H9 (cell line): ENCODE data around the gene LIM2. TPM values are rescaled to one million over a fixed set of nuclear protein-coding genes. Genes with fewer than 3 reads are reported as not detected.

Experiments used
- DNase-seq: peaks from one replicate; pipeline ENCODE4 v3.0.0-alpha.2; 2017
- H2AFZ ChIP-seq: one replicate; pipeline ENCODE4 v1.6.1; 2013; ENCODE audit warnings: mild to moderate bottlenecking, low read length, control low read depth, moderate library complexity
- H2AK5ac ChIP-seq: 2 replicates; pipeline ENCODE4 v1.6.1; 2013; ENCODE audit warnings: low read length, control low read depth, mixed read lengths; ENCODE audit not compliant: insufficient read length
- H2BK120ac ChIP-seq: one replicate; pipeline ENCODE4 v1.6.1; 2013; ENCODE audit warnings: low read depth, mild to moderate bottlenecking, low read length, control low read depth, inconsistent platforms; ENCODE audit not compliant: poor library complexity, severe bottlenecking
- H2BK12ac ChIP-seq: 2 replicates; pipeline ENCODE4 v1.6.1; 2013; ENCODE audit warnings: low read length, control low read depth, mixed read lengths, low read depth; ENCODE audit not compliant: insufficient read length
- H2BK15ac ChIP-seq: 2 replicates; pipeline ENCODE4 v1.6.1; 2013; ENCODE audit warnings: low read depth, low read length, control low read depth
- H2BK20ac ChIP-seq: one replicate; pipeline ENCODE4 v1.6.1; 2013; ENCODE audit warnings: low read depth, mild to moderate bottlenecking, low read length, control low read depth, inconsistent platforms; ENCODE audit not compliant: poor library complexity, severe bottlenecking
- H2BK5ac ChIP-seq: 2 replicates; pipeline ENCODE4 v1.6.1; 2013; ENCODE audit warnings: low read length, control low read depth, mixed read lengths; ENCODE audit not compliant: insufficient read length
- H3K14ac ChIP-seq: 2 replicates; pipeline ENCODE4 v1.6.1; 2013; ENCODE audit warnings: low read length, control low read depth; ENCODE audit not compliant: insufficient read depth
- H3K18ac ChIP-seq: 2 replicates; pipeline ENCODE4 v1.6.1; 2013; ENCODE audit warnings: low read depth, mild to moderate bottlenecking, mixed read lengths, low read length, control low read depth; ENCODE audit not compliant: insufficient read length
- H3K23ac ChIP-seq: 2 replicates; pipeline ENCODE4 v1.6.1; 2013; ENCODE audit warnings: low read length, control low read depth, mixed read lengths, low read depth; ENCODE audit not compliant: insufficient read length
- H3K23me2 ChIP-seq: 2 replicates; pipeline ENCODE4 v1.6.1; 2013; ENCODE audit warnings: low read depth, mild to moderate bottlenecking, mixed read lengths, low read length, control low read depth; ENCODE audit not compliant: insufficient read length, poor library complexity, severe bottlenecking
- H3K27ac ChIP-seq: 2 replicates; pipeline ENCODE4 v1.5.1; 2013; ENCODE audit warnings: low read length, control low read depth, mixed read lengths, low read depth; ENCODE audit not compliant: insufficient read length
- H3K27me3 ChIP-seq: 2 replicates; pipeline ENCODE4 v1.6.1; 2013; ENCODE audit warnings: low read length, control low read depth, inconsistent platforms; ENCODE audit not compliant: insufficient read depth
- H3K4ac ChIP-seq: 2 replicates; pipeline ENCODE4 v1.6.1; 2013; ENCODE audit warnings: low read depth, mild to moderate bottlenecking, control low read depth, inconsistent platforms, low read length, moderate library complexity
- H3K4me1 ChIP-seq: 2 replicates; pipeline ENCODE4 v1.6.1; 2013; ENCODE audit warnings: low read length, control low read depth, inconsistent platforms; ENCODE audit not compliant: insufficient read depth
- H3K4me2 ChIP-seq: 2 replicates; pipeline ENCODE4 v1.6.1; 2013; ENCODE audit warnings: low read length, control low read depth, mixed read lengths; ENCODE audit not compliant: insufficient read length, insufficient read depth
- H3K56ac ChIP-seq: 2 replicates; pipeline ENCODE4 v1.6.1; 2013; ENCODE audit warnings: low read depth, mild to moderate bottlenecking, mixed read lengths, low read length, control low read depth; ENCODE audit not compliant: insufficient read length
- H3K79me1 ChIP-seq: 2 replicates; pipeline ENCODE4 v1.6.1; 2013; ENCODE audit warnings: low read depth, mild to moderate bottlenecking, moderate library complexity, low read length, control low read depth, inconsistent platforms; ENCODE audit not compliant: insufficient read depth, poor library complexity, severe bottlenecking
- H3K79me2 ChIP-seq: 2 replicates; pipeline ENCODE4 v1.6.1; 2013; ENCODE audit warnings: low read length, control low read depth, inconsistent platforms; ENCODE audit not compliant: insufficient read depth
- H3K9ac ChIP-seq: 2 replicates; pipeline ENCODE4 v1.6.1; 2013; ENCODE audit warnings: low read length, control low read depth, mixed read lengths; ENCODE audit not compliant: insufficient read length; ENCODE audit errors: extremely low read depth
- H3K9me3 ChIP-seq: one replicate; pipeline ENCODE4 v1.6.1; 2013; ENCODE audit warnings: low read depth, low read length, inconsistent platforms; ENCODE audit not compliant: control insufficient read depth
- H3T11ph ChIP-seq: one replicate; pipeline ENCODE4 v1.6.1; 2013; ENCODE audit warnings: mild to moderate bottlenecking, low read length, control low read depth, inconsistent platforms
- H4K20me1 ChIP-seq: one replicate; pipeline ENCODE4 v1.6.1; 2013; ENCODE audit not compliant: control insufficient read depth, insufficient read length, insufficient read depth
- H4K5ac ChIP-seq: 2 replicates; pipeline ENCODE4 v1.6.1; 2013; ENCODE audit warnings: low read depth, mild to moderate bottlenecking, mixed read lengths, low read length, control low read depth; ENCODE audit not compliant: insufficient read length
- H4K8ac ChIP-seq: replicated peaks from 2 replicates; pipeline ENCODE4 v1.6.1; 2013; ENCODE audit warnings: low read length, control low read depth, mixed read lengths, low read depth; ENCODE audit not compliant: insufficient read length
- H4K91ac ChIP-seq: 2 replicates; pipeline ENCODE4 v1.6.1; 2013; ENCODE audit warnings: low read depth, mild to moderate bottlenecking, moderate library complexity, mixed read lengths, low read length, control low read depth; ENCODE audit not compliant: insufficient read length
- H3K27ac Mint-ChIP-seq, 3 experiments: 2 replicates in 2 of 3; 3 replicates in 1 of 3; pipeline ENCODE4 v1.8.0; 2020 to 2021; ENCODE audit warnings: mixed read lengths in 3 of 3, mild to moderate bottlenecking in 1 of 3, moderate library complexity in 1 of 3
- H3K27me3 Mint-ChIP-seq: 2 replicates; pipeline ENCODE4 v1.8.0; 2021; ENCODE audit warnings: low read depth, mild to moderate bottlenecking, moderate library complexity, mixed read lengths
- H3K36me3 Mint-ChIP-seq, 3 experiments: 2 replicates in 2 of 3; 3 replicates in 1 of 3; pipeline ENCODE4 v1.8.0; 2020 to 2021; ENCODE audit warnings: low read depth in 3 of 3, mixed read lengths in 3 of 3; ENCODE audit not compliant: insufficient read depth in 1 of 3
- H3K4me1 Mint-ChIP-seq, 2 experiments: 2 replicates each; pipeline ENCODE4 v1.8.0; 2020; ENCODE audit warnings: mixed read lengths in 2 of 2
- H3K4me3 Mint-ChIP-seq, 2 experiments: 2 replicates in 1 of 2; 3 replicates in 1 of 2; pipeline ENCODE4 v1.8.0; 2020 to 2021; ENCODE audit warnings: mild to moderate bottlenecking in 2 of 2, mixed read lengths in 2 of 2, moderate library complexity in 1 of 2
- H3K9me3 Mint-ChIP-seq, 2 experiments: 2 replicates in 1 of 2; 3 replicates in 1 of 2; pipeline ENCODE4 v1.8.0; 2020; ENCODE audit warnings: mild to moderate bottlenecking in 2 of 2, mixed read lengths in 2 of 2, moderate library complexity in 1 of 2
- WGBS: extraction: QIAGEN DNeasy Blood & Tissue Kit; methylation state at CpG from one replicate; pipeline ENCODE4 v1.1.7; 2013; ENCODE audit warnings: missing lambda C conversion rate, low lambda C conversion rate, mixed read lengths; ENCODE audit not compliant: insufficient read length; ENCODE audit errors: extremely low coverage; 5-methylcytosine and 5-hydroxymethylcytosine counted together
- total RNA-seq: library from RNA; stranded (reverse); gene quantifications from 2 replicates; pipeline ENCODE4 v1.2.1, GENCODE V29; 2021
- TF ChIP-seq, protein P1 (sequence below): fragments of 200-600 bp; sonication (generic); conservative IDR thresholded peaks from 3 replicates; pipeline ENCODE4 v1.8.0; 2021; ENCODE audit warnings: antibody characterized with exemption, mild to moderate bottlenecking

Gene LIM2
- total RNA-seq, 1 experiment from 2014 or later: not detected

DNA sequence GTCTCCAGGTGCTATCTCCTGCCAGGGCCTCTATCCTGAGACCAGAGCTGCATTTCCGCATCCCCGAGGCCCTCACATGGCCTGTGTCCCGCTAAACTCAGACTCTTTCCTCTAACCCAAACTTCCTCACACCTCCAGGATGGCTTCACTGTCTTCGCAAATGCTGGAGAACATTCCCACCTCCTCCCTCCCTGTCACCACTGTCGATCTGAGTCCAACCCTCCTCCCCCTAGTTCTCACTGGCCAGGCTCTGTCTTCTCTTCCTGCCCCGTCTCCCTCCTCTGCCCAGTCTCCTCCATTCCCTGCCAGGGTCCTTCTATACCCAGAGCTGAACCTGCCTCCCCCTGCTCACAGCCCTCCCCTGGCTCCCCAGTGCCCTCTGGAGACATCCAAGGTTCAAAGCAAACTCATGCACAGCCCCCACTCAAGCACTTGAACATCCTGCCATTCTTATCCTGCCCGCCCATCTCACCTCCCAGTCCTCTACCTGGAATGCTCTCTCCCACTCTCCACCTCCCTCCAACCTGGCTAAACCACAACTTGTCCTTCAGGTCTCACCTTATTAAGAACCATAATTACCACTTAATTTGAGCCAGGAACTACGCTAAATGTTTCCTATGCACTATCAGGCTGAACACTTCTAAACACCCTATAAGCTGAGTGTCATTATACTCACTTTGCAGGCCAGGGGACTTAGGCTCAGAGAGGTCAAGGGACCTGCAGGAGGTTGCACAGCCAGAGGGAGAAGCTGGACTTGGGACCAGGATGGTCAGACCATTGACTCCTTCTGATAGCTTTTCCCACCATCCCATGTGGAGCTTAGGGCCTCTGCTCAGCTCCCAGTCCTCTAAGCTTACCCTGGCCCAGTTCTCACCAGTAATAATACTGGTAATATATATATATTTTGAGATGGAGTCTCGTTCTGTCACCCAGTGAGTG lies 44.9 kb downstream of the LIM2 start:
- no peak overlapping the region for H3K4me2 ChIP-seq
- no peaks in the 10 kb centered on the region for H4K20me1 ChIP-seq
- H3K4me1 Mint-ChIP-seq: peaks cover 23 to 29% of the 10 kb centered on the region in 2 experiments
- peaks cover 14% of the 10 kb centered on the region for H3K4me1 ChIP-seq
- H2BK120ac ChIP-seq: no peak overlapping the region
- H2BK20ac ChIP-seq: no peak overlapping the region
- no peak overlapping the region for H3K9ac ChIP-seq
- H3K56ac ChIP-seq: no peak overlapping the region
- no peak overlapping the region for H3T11ph ChIP-seq
- no peak overlapping the region for H2AK5ac ChIP-seq
- no peak overlapping the region for H4K8ac ChIP-seq
- H3K27me3 ChIP-seq: no peaks in the 10 kb centered on the region
- DNase-seq: no peak
- H4K91ac ChIP-seq: no peak overlapping the region
- no peaks in the 10 kb centered on the region for H3K79me1 ChIP-seq
- no peaks in the 10 kb centered on the region for H3K9me3 ChIP-seq
- H2BK15ac ChIP-seq: no peak overlapping the region
- no peak overlapping the region for H3K18ac ChIP-seq
- no peak overlapping the region for H2BK5ac ChIP-seq
- no peak overlapping the region for H3K14ac ChIP-seq
- peak overlapping the region in 1 of 2 experiments; percentile 21; a peak in 3 of 5 replicates for H3K4me3 Mint-ChIP-seq
- H4K5ac ChIP-seq: no peak overlapping the region
- peaks cover 6% of the 10 kb centered on the region for H3K23me2 ChIP-seq
- TF ChIP-seq, protein P1, sequence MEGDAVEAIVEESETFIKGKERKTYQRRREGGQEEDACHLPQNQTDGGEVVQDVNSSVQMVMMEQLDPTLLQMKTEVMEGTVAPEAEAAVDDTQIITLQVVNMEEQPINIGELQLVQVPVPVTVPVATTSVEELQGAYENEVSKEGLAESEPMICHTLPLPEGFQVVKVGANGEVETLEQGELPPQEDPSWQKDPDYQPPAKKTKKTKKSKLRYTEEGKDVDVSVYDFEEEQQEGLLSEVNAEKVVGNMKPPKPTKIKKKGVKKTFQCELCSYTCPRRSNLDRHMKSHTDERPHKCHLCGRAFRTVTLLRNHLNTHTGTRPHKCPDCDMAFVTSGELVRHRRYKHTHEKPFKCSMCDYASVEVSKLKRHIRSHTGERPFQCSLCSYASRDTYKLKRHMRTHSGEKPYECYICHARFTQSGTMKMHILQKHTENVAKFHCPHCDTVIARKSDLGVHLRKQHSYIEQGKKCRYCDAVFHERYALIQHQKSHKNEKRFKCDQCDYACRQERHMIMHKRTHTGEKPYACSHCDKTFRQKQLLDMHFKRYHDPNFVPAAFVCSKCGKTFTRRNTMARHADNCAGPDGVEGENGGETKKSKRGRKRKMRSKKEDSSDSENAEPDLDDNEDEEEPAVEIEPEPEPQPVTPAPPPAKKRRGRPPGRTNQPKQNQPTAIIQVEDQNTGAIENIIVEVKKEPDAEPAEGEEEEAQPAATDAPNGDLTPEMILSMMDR: no peak
- WGBS: no CpG with 5 or more reads among the region's 9 CpGs
- H3K23ac ChIP-seq: no peak overlapping the region
- peaks cover 2 to 8% (median 7%) of the 10 kb centered on the region in 3 experiments; a peak in 4 of 7 replicates for H3K36me3 Mint-ChIP-seq
- peak overlapping the region; percentile 32 to 95 (median 65); a peak in 6 of 7 replicates for H3K27ac Mint-ChIP-seq
- no peak overlapping the region for H3K4ac ChIP-seq
- no peaks in the 10 kb centered on the region; a peak in 1 of 5 replicates for H3K9me3 Mint-ChIP-seq
- H3K27me3 Mint-ChIP-seq: peaks cover 19% of the 10 kb centered on the region
- no peak overlapping the region for H3K27ac ChIP-seq
- no peak overlapping the region for H2AFZ ChIP-seq
- no peaks in the 10 kb centered on the region for H3K79me2 ChIP-seq
- H2BK12ac ChIP-seq: no peak overlapping the region
